SU-DHL-6 (cell line): Measurements from ENCODE around the gene CDKAL1.

Source experiments
- H2AFZ ChIP-seq: fragments of 200-600 bp; sonication (generic); 2 replicates; pipeline ENCODE4 v1.6.1; 2014; ENCODE audit warnings: low read depth, mild to moderate bottlenecking, moderate library complexity, mixed read lengths, antibody characterized with exemption, low read length; ENCODE audit not compliant: severe bottlenecking
- H3F3A ChIP-seq: fragments of 200-600 bp; shearing (Covaris generic); 2 replicates; pipeline ENCODE4 v1.6.0; 2016; ENCODE audit warnings: antibody characterized with exemption, mild to moderate bottlenecking; ENCODE audit not compliant: insufficient read depth
- H3K27ac ChIP-seq: fragments of 200-600 bp; sonication (generic); 2 replicates; pipeline ENCODE4 v1.5.1; 2016; ENCODE audit warnings: low read depth, mild to moderate bottlenecking, low read length, moderate library complexity, mixed read lengths
- H3K27me3 ChIP-seq: fragments of 200-600 bp; sonication (generic), shearing (Covaris generic); 2 replicates; pipeline ENCODE4 v1.6.0; 2014; ENCODE audit warnings: mild to moderate bottlenecking, low read length
- H3K36me3 ChIP-seq: fragments of 200-600 bp; sonication (generic); 2 replicates; pipeline ENCODE4 v1.6.1; 2014; ENCODE audit warnings: mild to moderate bottlenecking, low read length, mixed read lengths
- H3K4me2 ChIP-seq: fragments of 300-600, 200-600 bp; shearing (Covaris generic), sonication (generic); 2 replicates; pipeline ENCODE4 v1.6.0; 2014; ENCODE audit warnings: low read length, low read depth, mild to moderate bottlenecking; ENCODE audit not compliant: poor library complexity, severe bottlenecking
- H3K4me3 ChIP-seq: fragments of 200-600 bp; sonication (generic); 2 replicates; pipeline ENCODE4 v1.5.1; 2014; ENCODE audit warnings: antibody characterized with exemption, low read length, mild to moderate bottlenecking, mixed read lengths; ENCODE audit not compliant: insufficient read depth, poor library complexity, severe bottlenecking
- H3K79me2 ChIP-seq: fragments of 200-600 bp; sonication (generic); 2 replicates; pipeline ENCODE4 v1.6.1; 2014; ENCODE audit warnings: mild to moderate bottlenecking, low read length, moderate library complexity; ENCODE audit not compliant: insufficient read depth
- H3K9ac ChIP-seq: fragments of 200-600 bp; sonication (generic); 2 replicates; pipeline ENCODE4 v1.7.0; 2014; ENCODE audit warnings: mild to moderate bottlenecking, low read length
- H3K9me2 ChIP-seq: fragments of 200-600 bp; sonication (generic); replicated peaks from 2 replicates; pipeline ENCODE4 v1.6.1; 2014; ENCODE audit warnings: low read length; ENCODE audit not compliant: insufficient read depth
- H3K9me3 ChIP-seq: fragments of 200-600 bp; sonication (generic); 2 replicates; pipeline ENCODE4 v1.6.1; 2014; ENCODE audit warnings: low read length, mixed read lengths; ENCODE audit not compliant: insufficient read depth
- H4K20me1 ChIP-seq: fragments of 200-600 bp; sonication (generic); 2 replicates; pipeline ENCODE4 v1.6.1; 2014; ENCODE audit warnings: low read depth, mild to moderate bottlenecking, antibody characterized with exemption, low read length, moderate library complexity, mixed read lengths
- EZH2phosphoT487 ChIP-seq: fragments of 200-600 bp; sonication (generic), shearing (Covaris generic); conservative IDR thresholded peaks from 2 replicates; pipeline ENCODE4 v1.6.1; 2018; ENCODE audit warnings: mild to moderate bottlenecking, antibody characterized with exemption, low read length, moderate library complexity, mixed read lengths
- TF ChIP-seq, protein P1 (sequence below): fragments of 200-600 bp; sonication (generic); IDR thresholded peaks from one replicate; pipeline ENCODE4 v1.5.1; 2017; ENCODE audit warnings: antibody characterized with exemption, mild to moderate bottlenecking, low read length, moderate library complexity; ENCODE audit not compliant: insufficient read depth, poor library complexity, severe bottlenecking

Gene CDKAL1

DNA sequence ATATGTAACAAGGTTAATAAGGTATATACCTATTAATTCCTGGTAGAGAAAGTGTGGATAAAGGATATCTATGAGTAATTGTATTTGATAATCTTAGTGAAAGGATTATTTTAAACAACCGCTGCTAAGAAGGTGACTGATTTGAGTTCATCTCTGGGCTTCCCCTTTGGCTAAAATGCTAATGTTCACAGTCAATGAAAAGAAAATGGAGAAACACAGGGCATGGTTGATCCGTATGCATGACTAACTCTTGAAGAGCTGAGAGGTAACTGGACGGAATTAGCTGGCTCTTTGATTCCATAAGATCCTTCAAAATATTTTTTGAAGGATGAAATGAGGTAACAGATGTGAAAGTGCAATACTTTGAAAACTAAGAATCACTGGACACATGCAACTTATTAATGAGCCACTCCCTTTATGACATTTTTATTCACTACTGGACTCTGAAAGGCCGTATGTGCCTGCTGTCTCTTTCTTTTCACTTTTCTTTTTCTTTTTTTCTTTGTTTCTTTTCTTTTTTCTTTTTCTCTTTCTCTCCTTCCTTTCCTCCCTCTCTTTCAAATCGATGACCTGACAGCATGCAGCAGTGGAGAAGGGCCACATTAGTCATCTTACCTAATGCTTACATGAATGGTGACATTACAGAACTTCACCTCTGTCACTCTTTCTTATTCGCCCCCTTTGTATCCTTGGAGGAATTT is 464.6 kb downstream of the CDKAL1 start:
- H3K9me3 ChIP-seq = no peaks in the 10 kb centered on the region
- no peak overlapping the region for H2AFZ ChIP-seq
- no peaks in the 10 kb centered on the region for H3K36me3 ChIP-seq
- no peaks in the 10 kb centered on the region for H3K79me2 ChIP-seq
- H3K27me3 ChIP-seq = no peaks in the 10 kb centered on the region
- no peak overlapping the region for H3K27ac ChIP-seq
- H3K9me2 ChIP-seq = no peaks in the 10 kb centered on the region
- TF ChIP-seq, protein P1, sequence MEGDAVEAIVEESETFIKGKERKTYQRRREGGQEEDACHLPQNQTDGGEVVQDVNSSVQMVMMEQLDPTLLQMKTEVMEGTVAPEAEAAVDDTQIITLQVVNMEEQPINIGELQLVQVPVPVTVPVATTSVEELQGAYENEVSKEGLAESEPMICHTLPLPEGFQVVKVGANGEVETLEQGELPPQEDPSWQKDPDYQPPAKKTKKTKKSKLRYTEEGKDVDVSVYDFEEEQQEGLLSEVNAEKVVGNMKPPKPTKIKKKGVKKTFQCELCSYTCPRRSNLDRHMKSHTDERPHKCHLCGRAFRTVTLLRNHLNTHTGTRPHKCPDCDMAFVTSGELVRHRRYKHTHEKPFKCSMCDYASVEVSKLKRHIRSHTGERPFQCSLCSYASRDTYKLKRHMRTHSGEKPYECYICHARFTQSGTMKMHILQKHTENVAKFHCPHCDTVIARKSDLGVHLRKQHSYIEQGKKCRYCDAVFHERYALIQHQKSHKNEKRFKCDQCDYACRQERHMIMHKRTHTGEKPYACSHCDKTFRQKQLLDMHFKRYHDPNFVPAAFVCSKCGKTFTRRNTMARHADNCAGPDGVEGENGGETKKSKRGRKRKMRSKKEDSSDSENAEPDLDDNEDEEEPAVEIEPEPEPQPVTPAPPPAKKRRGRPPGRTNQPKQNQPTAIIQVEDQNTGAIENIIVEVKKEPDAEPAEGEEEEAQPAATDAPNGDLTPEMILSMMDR = no peak
- no peak for TF ChIP-seq EZH2phosphoT487
- no peaks in the 10 kb centered on the region for H4K20me1 ChIP-seq
- no peak overlapping the region for H3K9ac ChIP-seq
- no peak overlapping the region for H3K4me2 ChIP-seq
- no peaks in the 10 kb centered on the region for H3F3A ChIP-seq
- H3K4me3 ChIP-seq = no peak overlapping the region

DNA sequence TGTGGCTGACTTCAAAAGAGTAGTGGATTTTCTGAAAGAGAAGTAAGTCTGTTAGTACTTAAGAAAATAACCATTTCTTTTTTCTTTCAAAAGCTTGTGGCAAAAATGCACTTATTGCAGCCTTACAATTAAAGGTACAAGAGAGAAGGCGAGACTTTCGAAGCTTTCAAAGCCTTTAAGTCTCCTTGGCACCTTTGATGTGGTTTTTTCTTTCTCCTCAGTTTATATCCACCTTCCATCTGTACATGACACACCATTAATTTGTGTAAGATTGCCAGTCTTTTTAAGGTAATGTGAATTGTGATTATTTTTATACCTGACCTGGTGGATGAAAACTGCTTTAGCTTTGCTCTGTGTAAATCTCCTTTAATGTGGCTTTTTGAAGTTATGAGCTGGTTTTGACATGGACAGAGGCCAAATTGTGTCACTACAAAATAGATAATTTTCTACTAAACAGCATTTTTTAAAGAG is 466.1 kb downstream of the CDKAL1 start:
- no peak overlapping the region for H3K4me2 ChIP-seq
- H3K79me2 ChIP-seq = no peaks in the 10 kb centered on the region
- H3K27ac ChIP-seq = no peak overlapping the region
- no peaks in the 10 kb centered on the region for H3K27me3 ChIP-seq
- H3K9ac ChIP-seq = no peak overlapping the region
- H3K9me2 ChIP-seq = no peaks in the 10 kb centered on the region
- TF ChIP-seq EZH2phosphoT487 = no peak
- TF ChIP-seq, protein P1 = no peak
- no peaks in the 10 kb centered on the region for H4K20me1 ChIP-seq
- no peak overlapping the region for H3K4me3 ChIP-seq
- H3F3A ChIP-seq = no peaks in the 10 kb centered on the region
- no peak overlapping the region for H2AFZ ChIP-seq
- no peaks in the 10 kb centered on the region for H3K9me3 ChIP-seq
- H3K36me3 ChIP-seq = no peaks in the 10 kb centered on the region

DNA sequence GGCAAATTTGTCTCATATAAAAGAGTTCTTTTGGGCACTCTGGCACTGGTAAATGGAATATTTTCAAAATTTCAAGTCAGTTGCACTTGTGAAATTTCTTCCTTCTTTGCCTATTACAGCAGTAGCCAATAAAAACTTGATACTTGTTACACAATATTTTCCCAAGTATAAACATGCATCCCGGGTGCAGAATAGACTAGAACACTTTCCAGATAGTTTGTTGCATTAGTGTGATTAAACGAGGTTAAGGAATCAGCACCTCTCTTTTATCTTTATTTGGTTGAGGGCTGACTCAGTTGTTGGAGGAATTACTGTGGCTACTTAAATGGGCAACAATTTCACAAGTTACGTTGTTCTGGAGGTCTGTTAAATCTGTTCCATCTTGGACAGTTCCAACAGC is 467.5 kb downstream of the CDKAL1 start:
- Histone ChIP-seq H4K20me1 (no peaks in the 10 kb centered on the region), H3K4me2 (no peak overlapping the region), H3K27me3 (no peaks in the 10 kb centered on the region), H3K9ac (no peak overlapping the region), H3F3A (no peaks in the 10 kb centered on the region), H3K36me3 (no peaks in the 10 kb centered on the region), H3K4me3 (no peak overlapping the region), H3K9me2 (no peaks in the 10 kb centered on the region), H3K9me3 (no peaks in the 10 kb centered on the region), H2AFZ (no peak overlapping the region), H3K27ac (no peak overlapping the region), H3K79me2 (no peaks in the 10 kb centered on the region)
- TF ChIP-seq, protein P1 = no peak
- no peak for TF ChIP-seq EZH2phosphoT487
